ENCODE data around the gene MICOS13.
A peak's percentile ranks its signal among the peaks of the same experiment; 100 is the strongest.

MICOS13 gene

GRCh38 chr19:5676105-5676771 is 4.1 kb downstream of the MICOS13 start:
- no peaks in the 10 kb centered on the region for H3K4me1 ChIP-seq (ENCODE audit: control insufficient read depth, insufficient read depth, low read length, poor library complexity, severe bottlenecking)
- peaks cover 21% of the 10 kb centered on the region for H3K36me3 ChIP-seq (ENCODE audit: control insufficient read depth, insufficient read depth, low read length)
- WGBS, 2 experiments (ENCODE audit: insufficient coverage in 2 of 2) = 96% methylated on average over 12 to 17 of the region's 17 CpGs
- H3K9me3 ChIP-seq (ENCODE audit: control insufficient read depth, low read length) = no peaks in the 10 kb centered on the region
- H3K4me3 ChIP-seq (ENCODE audit: extremely low read depth, insufficient read depth, low read length, poor library complexity, severe bottlenecking) = no peak overlapping the region
- no peak overlapping the region for H3K27ac ChIP-seq (ENCODE audit: low read depth, low read length, severe bottlenecking)

- H3K4me1 ChIP-seq (ENCODE audit: control insufficient read depth, insufficient read depth, low read length, poor library complexity, severe bottlenecking) = no peaks in the 10 kb centered on the region
- H3K27ac ChIP-seq (ENCODE audit: low read depth, low read length, severe bottlenecking) = no peak overlapping the region
- H3K36me3 ChIP-seq (ENCODE audit: control insufficient read depth, insufficient read depth, low read length) = peaks cover 33% of the 10 kb centered on the region
- no peak overlapping the region for H3K4me3 ChIP-seq (ENCODE audit: extremely low read depth, insufficient read depth, low read length, poor library complexity, severe bottlenecking)
- WGBS, 2 experiments (ENCODE audit: insufficient coverage in 2 of 2) = 88 to 97% methylated on average over 4 of the region's 5 CpGs
- H3K9me3 ChIP-seq (ENCODE audit: control insufficient read depth, low read length) = no peaks in the 10 kb centered on the region
These were observed 5.6 kb downstream of the MICOS13 start for GRCh38 chr19:5674714-5675113.

- H3K9me3 ChIP-seq (ENCODE audit: control insufficient read depth, low read length) = no peaks in the 10 kb centered on the region
- 97 to 100% methylated on average over 1 of the region's 1 CpG for WGBS, 2 experiments (ENCODE audit: insufficient coverage in 2 of 2)
- H3K36me3 ChIP-seq (ENCODE audit: control insufficient read depth, insufficient read depth, low read length) = peaks cover 42% of the 10 kb centered on the region
- H3K4me1 ChIP-seq (ENCODE audit: control insufficient read depth, insufficient read depth, low read length, poor library complexity, severe bottlenecking) = no peaks in the 10 kb centered on the region
- no peak overlapping the region for H3K4me3 ChIP-seq (ENCODE audit: extremely low read depth, insufficient read depth, low read length, poor library complexity, severe bottlenecking)
- no peak overlapping the region for H3K27ac ChIP-seq (ENCODE audit: low read depth, low read length, severe bottlenecking)
These were observed 6.6 kb downstream of the MICOS13 start for GRCh38 chr19:5673752-5674151.

GRCh38 chr19:5672708-5673459 is 7.4 kb downstream of the MICOS13 start:
- H3K36me3 ChIP-seq (ENCODE audit: control insufficient read depth, insufficient read depth, low read length) = peaks cover 51% of the 10 kb centered on the region
- H3K4me1 ChIP-seq (ENCODE audit: control insufficient read depth, insufficient read depth, low read length, poor library complexity, severe bottlenecking) = peaks cover 3% of the 10 kb centered on the region
- H3K9me3 ChIP-seq (ENCODE audit: control insufficient read depth, low read length) = no peaks in the 10 kb centered on the region
- no peak overlapping the region for H3K27ac ChIP-seq (ENCODE audit: low read depth, low read length, severe bottlenecking)
- 91 to 98% methylated on average over 7 to 12 of the region's 13 CpGs for WGBS, 2 experiments (ENCODE audit: insufficient coverage in 2 of 2)
- no peak overlapping the region for H3K4me3 ChIP-seq (ENCODE audit: extremely low read depth, insufficient read depth, low read length, poor library complexity, severe bottlenecking)

GRCh38 chr19:5671600-5671999 is 8.7 kb downstream of the MICOS13 start:
- Histone ChIP-seq H3K27ac (ENCODE audit: low read depth, low read length, severe bottlenecking) (no peak overlapping the region), H3K9me3 (ENCODE audit: control insufficient read depth, low read length) (no peaks in the 10 kb centered on the region), H3K4me1 (ENCODE audit: control insufficient read depth, insufficient read depth, low read length, poor library complexity, severe bottlenecking) (peaks cover 16% of the 10 kb centered on the region), H3K36me3 (ENCODE audit: control insufficient read depth, insufficient read depth, low read length) (peaks cover 56% of the 10 kb centered on the region), H3K4me3 (ENCODE audit: extremely low read depth, insufficient read depth, low read length, poor library complexity, severe bottlenecking) (no peak overlapping the region)
- WGBS, 2 experiments (ENCODE audit: insufficient coverage in 2 of 2) = 88 to 95% methylated on average over 6 to 7 of the region's 7 CpGs

GRCh38 chr19:5669212-5669611 is 11.1 kb downstream of the MICOS13 start:
- Histone ChIP-seq H3K36me3 (ENCODE audit: control insufficient read depth, insufficient read depth, low read length) (peaks cover 80% of the 10 kb centered on the region), H3K4me1 (ENCODE audit: control insufficient read depth, insufficient read depth, low read length, poor library complexity, severe bottlenecking) (peaks cover 16% of the 10 kb centered on the region), H3K4me3 (ENCODE audit: extremely low read depth, insufficient read depth, low read length, poor library complexity, severe bottlenecking) (no peak overlapping the region), H3K27ac (ENCODE audit: low read depth, low read length, severe bottlenecking) (no peak overlapping the region), H3K9me3 (ENCODE audit: control insufficient read depth, low read length) (no peaks in the 10 kb centered on the region)
- WGBS, 2 experiments (ENCODE audit: insufficient coverage in 2 of 2) = 91 to 94% methylated on average over 10 of the region's 11 CpGs

- H3K36me3 ChIP-seq (ENCODE audit: control insufficient read depth, insufficient read depth, low read length) = peaks cover 90% of the 10 kb centered on the region
- H3K27ac ChIP-seq (ENCODE audit: low read depth, low read length, severe bottlenecking) = peak overlapping the region; percentile 45
These were observed 12.5 kb downstream of the MICOS13 start for GRCh38 chr19:5667751-5668271.

GRCh38 chr19:5666921-5667610 is 13.2 kb downstream of the MICOS13 start:
- 94 to 98% methylated on average over 17 to 22 of the region's 26 CpGs for WGBS, 2 experiments (ENCODE audit: insufficient coverage in 2 of 2)
- Histone ChIP-seq H3K27ac (ENCODE audit: low read depth, low read length, severe bottlenecking) (peak overlapping the region; percentile 45), H3K4me1 (ENCODE audit: control insufficient read depth, insufficient read depth, low read length, poor library complexity, severe bottlenecking) (peaks cover 16% of the 10 kb centered on the region), H3K9me3 (ENCODE audit: control insufficient read depth, low read length) (no peaks in the 10 kb centered on the region), H3K4me3 (ENCODE audit: extremely low read depth, insufficient read depth, low read length, poor library complexity, severe bottlenecking) (no peak overlapping the region), H3K36me3 (ENCODE audit: control insufficient read depth, insufficient read depth, low read length) (peaks cover 97% of the 10 kb centered on the region)

More at GRCh38 chr19:5667751-5668271, 12.5 kb downstream of the MICOS13 start:
- Histone ChIP-seq H3K9me3 (ENCODE audit: control insufficient read depth, low read length) (no peaks in the 10 kb centered on the region), H3K4me1 (ENCODE audit: control insufficient read depth, insufficient read depth, low read length, poor library complexity, severe bottlenecking) (peaks cover 16% of the 10 kb centered on the region), H3K4me3 (ENCODE audit: extremely low read depth, insufficient read depth, low read length, poor library complexity, severe bottlenecking) (no peak overlapping the region)
- 84 to 86% methylated on average over 19 to 21 of the region's 22 CpGs for WGBS, 2 experiments (ENCODE audit: insufficient coverage in 2 of 2)

DNA sequence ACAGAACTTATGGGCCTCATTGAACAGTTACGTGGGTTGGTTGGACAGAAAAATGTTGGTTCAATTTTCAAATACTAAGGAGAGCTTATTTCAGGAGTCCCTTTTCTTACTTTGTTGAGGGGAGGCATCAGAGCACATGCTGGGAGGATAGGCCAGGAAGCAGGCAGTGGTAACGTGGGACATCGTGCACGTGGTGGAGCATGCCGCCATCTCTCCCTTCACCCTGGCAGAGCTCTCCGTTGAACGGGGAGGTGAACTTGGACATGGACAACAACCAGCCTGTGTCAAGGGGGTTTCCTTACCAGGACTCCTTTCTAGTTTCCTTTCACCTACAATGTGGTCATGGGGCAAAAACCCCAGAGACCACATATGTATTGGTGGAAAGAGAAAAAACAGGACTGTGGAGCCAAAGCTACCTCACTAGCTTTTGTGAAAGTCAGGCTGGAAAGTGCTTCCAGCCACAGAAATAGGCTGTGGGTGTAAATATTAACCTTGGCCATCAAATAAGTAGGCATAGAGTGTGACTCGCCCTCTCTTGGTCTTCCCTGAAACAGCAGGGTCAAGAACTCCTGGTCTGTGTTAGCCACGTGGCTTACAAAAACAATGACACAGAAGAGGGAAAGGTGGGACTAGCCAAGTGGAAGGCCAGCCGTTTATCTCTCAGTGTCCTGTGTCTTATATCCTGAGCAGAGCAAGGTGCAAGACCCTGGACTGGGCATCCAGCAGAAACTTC is 14.4 kb downstream of the MICOS13 start:
- peaks cover 16% of the 10 kb centered on the region for H3K4me1 ChIP-seq (ENCODE audit: control insufficient read depth, insufficient read depth, low read length, poor library complexity, severe bottlenecking)
- H3K9me3 ChIP-seq (ENCODE audit: control insufficient read depth, low read length) = no peaks in the 10 kb centered on the region
- peaks cover 97% of the 10 kb centered on the region for H3K36me3 ChIP-seq (ENCODE audit: control insufficient read depth, insufficient read depth, low read length)
- H3K4me3 ChIP-seq (ENCODE audit: extremely low read depth, insufficient read depth, low read length, poor library complexity, severe bottlenecking) = no peak overlapping the region
- no peak overlapping the region for H3K27ac ChIP-seq (ENCODE audit: low read depth, low read length, severe bottlenecking)
- 92 to 93% methylated on average over 8 to 10 of the region's 10 CpGs for WGBS, 2 experiments (ENCODE audit: insufficient coverage in 2 of 2)

DNA sequence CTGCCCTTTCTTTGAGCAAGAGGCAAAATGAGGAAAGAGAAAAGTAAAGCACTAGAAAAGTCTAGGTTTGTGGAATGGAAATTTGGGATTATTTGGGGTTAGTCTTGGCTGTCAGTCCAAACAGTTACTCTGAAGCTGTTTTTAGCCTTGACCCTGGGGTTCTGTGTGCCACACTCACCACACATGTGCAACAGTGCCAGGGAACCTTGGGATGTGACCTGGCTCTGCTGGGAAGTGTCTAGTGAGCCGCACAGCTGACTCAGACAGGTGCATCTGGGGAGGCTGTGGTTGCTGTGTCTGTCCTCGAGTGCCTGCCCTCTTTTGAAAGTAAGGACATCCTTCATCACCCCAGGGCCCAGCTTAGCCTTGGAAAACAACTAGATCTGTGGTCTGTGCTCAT is 15.8 kb downstream of the MICOS13 start:
- WGBS, 2 experiments (ENCODE audit: insufficient coverage in 2 of 2) = 88 to 100% methylated on average over 1 to 2 of the region's 2 CpGs
- H3K36me3 ChIP-seq (ENCODE audit: control insufficient read depth, insufficient read depth, low read length) = peaks cover 100% of the 10 kb centered on the region
- no peak overlapping the region for H3K4me3 ChIP-seq (ENCODE audit: extremely low read depth, insufficient read depth, low read length, poor library complexity, severe bottlenecking)
- no peak overlapping the region for H3K27ac ChIP-seq (ENCODE audit: low read depth, low read length, severe bottlenecking)
- H3K4me1 ChIP-seq (ENCODE audit: control insufficient read depth, insufficient read depth, low read length, poor library complexity, severe bottlenecking) = peaks cover 16% of the 10 kb centered on the region
- H3K9me3 ChIP-seq (ENCODE audit: control insufficient read depth, low read length) = no peaks in the 10 kb centered on the region
